GM06990 (cell line): Measurements from ENCODE around the gene AIP.
"Not testable (repeated sequence)": the region's sequence is repeated elsewhere in the genome, so short reads cannot be mapped to it uniquely, and the experiment has no call there.

Experiments
- DNase-seq: peaks from one replicate; pipeline ENCODE4 v3.0.0-alpha.2; 2011; ENCODE audit not compliant: insufficient read length; ENCODE audit errors: extremely low read depth
- H3K27me3 ChIP-seq: replicated peaks from 2 replicates; pipeline ENCODE4 v1.6.0; 2011; ENCODE audit warnings: low read length; ENCODE audit not compliant: control insufficient read depth, insufficient read depth
- H3K36me3 ChIP-seq: 2 replicates; pipeline ENCODE4 v1.5.1; 2011; ENCODE audit warnings: low read length; ENCODE audit not compliant: control insufficient read depth, insufficient read depth
- H3K4me3 ChIP-seq: replicated peaks from 2 replicates; pipeline ENCODE4 v1.5.1; 2011; ENCODE audit warnings: low read depth, mild to moderate bottlenecking, control low read depth, low read length
- CTCF ChIP-seq: IDR thresholded peaks from 2 replicates; pipeline ENCODE4 v1.5.1; 2011; ENCODE audit warnings: low read length, control low read depth, mild to moderate bottlenecking, inconsistent platforms; ENCODE audit not compliant: insufficient read depth, poor library complexity, severe bottlenecking

The AIP gene

GRCh38 chr11:67470337-67471002, 12.4 kb upstream of the AIP start:
- Histone ChIP-seq H3K36me3 (no peaks in the 10 kb centered on the region; the same call in 1 of the 2 replicates), H3K27me3 (no peaks in the 10 kb centered on the region), H3K4me3 (no peak overlapping the region)
- no peak for TF ChIP-seq CTCF
- DNase-seq = peak; percentile 23

- Histone ChIP-seq H3K27me3 (no peaks in the 10 kb centered on the region), H3K4me3 (no peak overlapping the region), H3K36me3 (no peaks in the 10 kb centered on the region)
- DNase-seq = no peak
- TF ChIP-seq CTCF = no peak
Measured at GRCh38 chr11:67472882-67473281, 9.9 kb upstream of the AIP start.

GRCh38 chr11:67476692-67477091, 6.1 kb upstream of the AIP start:
- DNase-seq, H3K27me3 ChIP-seq, H3K36me3 ChIP-seq, H3K4me3 ChIP-seq: not testable (repeated sequence)

- DNase-seq, H3K36me3 ChIP-seq, H3K4me3 ChIP-seq, H3K27me3 ChIP-seq: not testable (repeated sequence)
Measured at GRCh38 chr11:67477344-67478050, 5.3 kb upstream of the AIP start.

- TF ChIP-seq CTCF = no peak
- DNase-seq = no peak
Measured at GRCh38 chr11:67482275-67482826, 475 bp upstream of the AIP start.

GRCh38 chr11:67483831-67484665, 1.2 kb downstream of the AIP start:
- Histone ChIP-seq H3K27me3 (no peaks in the 10 kb centered on the region), H3K4me3 (peak overlapping the region; percentile 63), H3K36me3 (peaks cover under 1% of the 10 kb centered on the region; the same call in 1 of the 2 replicates)
- peak; percentile 50 for DNase-seq
- no peak for TF ChIP-seq CTCF

More at GRCh38 chr11:67482275-67482826, 475 bp upstream of the AIP start:
- no peaks in the 10 kb centered on the region; the same call in 1 of the 2 replicates for H3K36me3 ChIP-seq
- H3K27me3 ChIP-seq = no peaks in the 10 kb centered on the region
- peak overlapping the region; percentile 63 for H3K4me3 ChIP-seq
